ENCODE measurements around the gene TBC1D22A.

- no peak for TF ChIP-seq CTCF (IDR thresholded peaks at IDR 0.05)
- no peak for TF ChIP-seq POLR2A (IDR thresholded peaks at IDR 0.05)
These were observed 129.0 kb downstream of the TBC1D22A start for GRCh38 chr22:46891382-46891951.
